DND-41 (cell line): ENCODE measurements around the gene VPS37B.
"Not testable (repeated sequence)": the region's sequence is repeated elsewhere in the genome, so short reads cannot be mapped to it uniquely, and the experiment has no call there.

ENCODE experiments used
- ATAC-seq: fragments of 200-7000 bp; cut with Tn5 transposase; 3 replicates; pipeline ENCODE4 v1.9.1; 2021; ENCODE audit warnings: low read depth; ENCODE audit not compliant: insufficient read depth
- DNase-seq: peaks from one replicate; pipeline ENCODE4 v3.0.0-alpha.2; 2020
- H2AFZ ChIP-seq: 2 replicates; pipeline ENCODE4 v1.6.0; 2012; ENCODE audit warnings: low read depth, low read length
- H3K27ac ChIP-seq: 2 replicates; pipeline ENCODE4 v1.5.1; 2012; ENCODE audit warnings: low read length, inconsistent platforms
- H3K27me3 ChIP-seq: fragments of 200-600 bp; sonication (generic); 2 replicates; pipeline ENCODE4 v1.6.0; 2012; ENCODE audit warnings: low read length, mild to moderate bottlenecking, inconsistent platforms; ENCODE audit not compliant: insufficient read depth, poor library complexity
- H3K36me3 ChIP-seq: 2 replicates; pipeline ENCODE4 v1.5.1; 2012; ENCODE audit warnings: low read length, inconsistent platforms; ENCODE audit not compliant: insufficient read depth
- H3K4me1 ChIP-seq: 2 replicates; pipeline ENCODE4 v1.5.1; 2012; ENCODE audit warnings: mild to moderate bottlenecking, low read length; ENCODE audit not compliant: insufficient read depth
- H3K4me2 ChIP-seq: 2 replicates; pipeline ENCODE4 v1.6.0; 2012; ENCODE audit warnings: mild to moderate bottlenecking, moderate library complexity, low read length, inconsistent platforms; ENCODE audit not compliant: insufficient read depth
- H3K4me3 ChIP-seq, 2 experiments: fragments of 200-600 bp in 1 of 2; shearing (Covaris generic) in 1 of 2; 2 replicates each; pipeline ENCODE4 v1.5.1; 2012 to 2016; ENCODE audit warnings: inconsistent platforms in 2 of 2, low read length in 2 of 2, mild to moderate bottlenecking in 2 of 2, low read depth in 1 of 2, moderate library complexity in 1 of 2
- H3K79me2 ChIP-seq: 2 replicates; pipeline ENCODE4 v1.6.0; 2012; ENCODE audit warnings: low read length, inconsistent platforms; ENCODE audit not compliant: insufficient read depth
- H3K9ac ChIP-seq: 2 replicates; pipeline ENCODE4 v1.6.0; 2012; ENCODE audit warnings: low read depth, mild to moderate bottlenecking, inconsistent platforms, low read length, moderate library complexity
- H3K9me3 ChIP-seq: 2 replicates; pipeline ENCODE4 v1.5.1; 2012; ENCODE audit warnings: low read length, moderate library complexity, mild to moderate bottlenecking, inconsistent platforms; ENCODE audit not compliant: insufficient read depth, severe bottlenecking
- H4K20me1 ChIP-seq: 2 replicates; pipeline ENCODE4 v1.6.0; 2012; ENCODE audit warnings: low read length; ENCODE audit not compliant: insufficient read depth
- EZH2 ChIP-seq: IDR thresholded peaks from 3 replicates; pipeline ENCODE4 v1.6.1; 2012; ENCODE audit warnings: borderline replicate concordance, low read depth, mild to moderate bottlenecking, moderate library complexity, low read length, inconsistent platforms; ENCODE audit not compliant: severe bottlenecking
- TF ChIP-seq, protein P1 (sequence below): IDR thresholded peaks from 2 replicates; pipeline ENCODE4 v1.5.1; 2012; ENCODE audit warnings: borderline replicate concordance, low read length, moderate library complexity, mild to moderate bottlenecking; ENCODE audit not compliant: poor library complexity, severe bottlenecking; ENCODE audit errors: extremely low read depth

Gene VPS37B

DNA sequence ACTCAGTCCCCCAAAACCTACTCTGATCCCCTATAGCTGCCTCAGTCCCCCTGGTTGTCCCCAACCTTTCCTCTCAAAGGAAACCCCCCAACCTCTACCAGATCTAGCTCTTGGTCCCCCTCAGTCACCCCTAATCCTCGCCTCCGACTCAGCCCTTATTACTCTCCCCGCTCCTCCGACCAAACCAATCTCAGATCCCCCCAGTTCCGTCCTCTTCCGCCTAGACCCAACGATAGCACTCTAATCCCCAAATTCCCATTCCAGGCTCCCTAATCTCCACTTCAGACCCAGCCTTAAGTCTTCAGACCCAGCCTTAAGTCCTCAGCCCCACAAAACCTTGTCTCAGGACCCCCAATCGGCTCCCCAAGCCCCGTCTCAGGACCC, 612 bp downstream of the VPS37B start:
- ATAC-seq (no peak), DNase-seq (no peak)
- peaks cover 88% of the 10 kb centered on the region for H3K4me1 ChIP-seq
- peak overlapping the region; percentile 84 for H3K4me2 ChIP-seq
- H3K9me3 ChIP-seq = no peaks in the 10 kb centered on the region
- peaks cover 64% of the 10 kb centered on the region for H3K79me2 ChIP-seq
- H3K27ac ChIP-seq = peak overlapping the region; percentile 66
- H4K20me1 ChIP-seq = peaks cover 15% of the 10 kb centered on the region; the same call in 1 of the 2 replicates
- no peak for TF ChIP-seq EZH2
- TF ChIP-seq, protein P1, sequence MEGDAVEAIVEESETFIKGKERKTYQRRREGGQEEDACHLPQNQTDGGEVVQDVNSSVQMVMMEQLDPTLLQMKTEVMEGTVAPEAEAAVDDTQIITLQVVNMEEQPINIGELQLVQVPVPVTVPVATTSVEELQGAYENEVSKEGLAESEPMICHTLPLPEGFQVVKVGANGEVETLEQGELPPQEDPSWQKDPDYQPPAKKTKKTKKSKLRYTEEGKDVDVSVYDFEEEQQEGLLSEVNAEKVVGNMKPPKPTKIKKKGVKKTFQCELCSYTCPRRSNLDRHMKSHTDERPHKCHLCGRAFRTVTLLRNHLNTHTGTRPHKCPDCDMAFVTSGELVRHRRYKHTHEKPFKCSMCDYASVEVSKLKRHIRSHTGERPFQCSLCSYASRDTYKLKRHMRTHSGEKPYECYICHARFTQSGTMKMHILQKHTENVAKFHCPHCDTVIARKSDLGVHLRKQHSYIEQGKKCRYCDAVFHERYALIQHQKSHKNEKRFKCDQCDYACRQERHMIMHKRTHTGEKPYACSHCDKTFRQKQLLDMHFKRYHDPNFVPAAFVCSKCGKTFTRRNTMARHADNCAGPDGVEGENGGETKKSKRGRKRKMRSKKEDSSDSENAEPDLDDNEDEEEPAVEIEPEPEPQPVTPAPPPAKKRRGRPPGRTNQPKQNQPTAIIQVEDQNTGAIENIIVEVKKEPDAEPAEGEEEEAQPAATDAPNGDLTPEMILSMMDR = no peak
- peak overlapping the region; percentile 86 for H2AFZ ChIP-seq
- peak overlapping the region; percentile 83 for H3K9ac ChIP-seq
- H3K27me3 ChIP-seq = no peaks in the 10 kb centered on the region
- peak overlapping the region; percentile 88 to 89 for H3K4me3 ChIP-seq
- peaks cover 5% of the 10 kb centered on the region; the same call in 1 of the 2 replicates for H3K36me3 ChIP-seq

DNA sequence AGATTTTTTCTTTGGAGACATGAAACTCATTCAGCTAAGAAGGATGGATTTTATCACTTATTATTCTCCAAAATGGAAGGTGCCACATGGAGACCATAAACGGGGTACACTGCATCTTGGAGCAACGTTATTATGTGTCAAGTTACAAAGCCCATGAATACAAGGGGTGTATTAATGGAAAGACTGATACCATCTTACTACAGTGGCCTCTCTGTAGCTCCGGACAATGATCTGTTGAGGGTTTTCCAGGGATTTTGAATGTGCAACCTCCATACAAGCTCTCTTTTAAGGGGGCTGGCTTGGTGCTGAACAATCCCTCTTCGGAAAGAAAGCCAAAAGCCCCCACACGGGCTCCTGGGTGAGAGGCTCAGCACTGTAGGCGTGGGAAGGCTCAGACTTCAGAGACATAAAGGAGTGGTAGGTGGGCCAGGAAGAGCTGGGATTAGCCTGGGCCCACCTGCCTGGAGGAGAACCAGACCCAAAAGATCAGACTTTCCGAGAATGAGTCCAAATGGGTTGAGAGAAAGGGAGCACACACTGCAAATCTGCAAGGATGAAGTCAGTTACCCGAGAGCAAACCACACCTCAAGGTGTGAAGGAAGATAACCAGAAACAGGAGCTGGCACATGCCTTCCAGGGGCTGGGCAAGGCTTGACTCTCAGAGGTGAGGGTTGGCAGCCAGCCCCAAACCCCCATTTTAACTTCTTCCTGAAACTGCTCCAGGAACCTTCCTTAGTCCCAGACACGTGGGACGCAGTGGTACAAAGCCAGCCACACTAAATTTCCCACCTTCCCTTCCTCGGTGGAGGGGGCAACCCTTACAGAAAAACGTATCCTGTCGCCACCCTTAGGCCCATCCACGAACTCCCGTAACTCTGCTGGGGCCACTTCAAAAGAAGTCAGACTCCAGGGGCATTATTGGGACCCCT, 1.5 kb downstream of the VPS37B start:
- DNase-seq (no peak), ATAC-seq (no peak; the same call in 2 of the 3 replicates)
- H3K27me3 ChIP-seq = no peaks in the 10 kb centered on the region
- H3K79me2 ChIP-seq = peaks cover 72% of the 10 kb centered on the region
- H3K9me3 ChIP-seq = no peaks in the 10 kb centered on the region
- peak overlapping the region; percentile 83 for H3K9ac ChIP-seq
- TF ChIP-seq, protein P1 = no peak
- no peak for TF ChIP-seq EZH2
- peak overlapping the region; percentile 84 for H3K4me2 ChIP-seq
- H3K4me1 ChIP-seq = peaks cover 93% of the 10 kb centered on the region
- peaks cover 5% of the 10 kb centered on the region; the same call in 1 of the 2 replicates for H3K36me3 ChIP-seq
- peak overlapping the region; percentile 88 to 89; a peak in 3 of 4 replicates for H3K4me3 ChIP-seq
- no peak overlapping the region for H2AFZ ChIP-seq
- peaks cover 15% of the 10 kb centered on the region; the same call in 1 of the 2 replicates for H4K20me1 ChIP-seq
- H3K27ac ChIP-seq = peak overlapping the region; percentile 66; the same call in 1 of the 2 replicates

DNA sequence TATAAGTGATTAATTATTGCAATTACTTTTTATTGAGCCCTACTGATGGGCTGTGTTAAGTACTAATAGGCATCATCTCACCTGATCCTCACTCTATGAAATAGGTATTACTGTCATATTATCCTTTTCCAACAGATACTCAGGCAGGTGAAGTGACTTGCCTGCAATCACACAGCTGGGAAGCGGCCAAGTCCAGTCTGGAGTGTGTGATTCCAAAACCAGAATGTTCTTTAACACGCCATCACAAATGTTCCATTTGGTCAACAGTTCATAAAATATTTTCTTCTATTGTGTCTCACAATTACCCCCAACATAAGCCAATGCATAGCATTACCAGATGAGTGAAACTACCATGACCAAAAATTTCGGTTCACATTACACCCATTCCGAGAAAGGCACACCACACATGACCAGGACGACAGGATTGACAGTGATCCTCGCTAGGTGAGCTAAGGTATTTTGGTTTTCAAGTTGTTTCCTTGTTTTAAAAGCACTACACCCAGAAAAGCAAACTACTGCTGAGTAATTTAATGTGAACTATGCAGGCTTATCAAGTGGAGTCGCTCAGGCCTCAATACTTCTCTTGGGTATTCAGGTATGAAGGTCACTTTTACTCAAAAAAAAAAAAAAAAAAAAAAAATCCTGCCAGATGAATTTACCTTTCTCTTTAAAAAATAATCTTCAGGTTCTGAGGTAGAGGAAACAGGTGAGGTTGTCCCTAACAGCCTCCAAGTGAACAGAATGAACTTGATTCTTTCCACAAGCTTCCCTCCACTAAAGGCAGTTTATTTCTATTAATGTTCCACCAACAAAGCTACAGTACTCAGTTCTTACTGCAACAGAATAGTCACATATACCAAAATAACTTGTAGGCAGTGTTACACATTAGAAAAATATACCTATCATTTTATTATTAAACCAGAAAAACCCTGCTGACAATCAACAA, 2.4 kb downstream of the VPS37B start:
- H3K4me2 ChIP-seq = peak overlapping the region; percentile 84
- no peak overlapping the region for H3K27ac ChIP-seq
- H3K9me3 ChIP-seq = no peaks in the 10 kb centered on the region
- no peak overlapping the region for H3K9ac ChIP-seq
- peaks cover 21% of the 10 kb centered on the region for H4K20me1 ChIP-seq
- no peaks in the 10 kb centered on the region for H3K27me3 ChIP-seq
- no peak overlapping the region for H2AFZ ChIP-seq
- peaks cover 81% of the 10 kb centered on the region for H3K79me2 ChIP-seq
- ATAC-seq (no peak), DNase-seq (no peak)
- H3K4me3 ChIP-seq = no peak overlapping the region
- H3K36me3 ChIP-seq = peaks cover 5% of the 10 kb centered on the region; the same call in 1 of the 2 replicates
- peaks cover 93% of the 10 kb centered on the region for H3K4me1 ChIP-seq
- no peak for TF ChIP-seq EZH2

DNA sequence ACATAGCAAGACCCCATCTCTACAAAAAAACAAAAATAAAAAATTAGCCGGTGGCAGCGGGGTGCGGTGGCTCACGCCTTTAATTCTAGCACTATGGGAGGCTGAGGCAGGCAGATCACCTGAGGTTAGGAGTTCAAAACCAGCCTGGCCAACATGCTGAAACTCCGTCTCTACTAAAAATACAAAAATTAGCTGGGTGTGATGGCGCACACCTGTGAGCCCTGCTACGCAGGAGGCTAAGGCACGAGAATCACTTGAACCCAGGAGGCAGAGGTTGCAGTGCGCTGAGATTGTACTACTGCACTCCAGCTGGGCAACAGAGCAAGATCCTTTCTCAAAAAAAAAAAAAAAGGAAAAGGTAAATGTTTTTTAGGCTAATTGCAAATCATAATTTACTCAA, 3.2 kb downstream of the VPS37B start:
- H3K36me3 ChIP-seq, H3K9ac ChIP-seq, H3K9me3 ChIP-seq, H3K4me3 ChIP-seq, H3K4me2 ChIP-seq, H3K27me3 ChIP-seq, H3K27ac ChIP-seq, DNase-seq, H2AFZ ChIP-seq, ATAC-seq: not testable (repeated sequence)
- Histone ChIP-seq H4K20me1 (peaks cover 27% of the 10 kb centered on the region), H3K4me1 (peaks cover 93% of the 10 kb centered on the region), H3K79me2 (peaks cover 84% of the 10 kb centered on the region)
